ENCODE results near the gene UACA.

DNA sequence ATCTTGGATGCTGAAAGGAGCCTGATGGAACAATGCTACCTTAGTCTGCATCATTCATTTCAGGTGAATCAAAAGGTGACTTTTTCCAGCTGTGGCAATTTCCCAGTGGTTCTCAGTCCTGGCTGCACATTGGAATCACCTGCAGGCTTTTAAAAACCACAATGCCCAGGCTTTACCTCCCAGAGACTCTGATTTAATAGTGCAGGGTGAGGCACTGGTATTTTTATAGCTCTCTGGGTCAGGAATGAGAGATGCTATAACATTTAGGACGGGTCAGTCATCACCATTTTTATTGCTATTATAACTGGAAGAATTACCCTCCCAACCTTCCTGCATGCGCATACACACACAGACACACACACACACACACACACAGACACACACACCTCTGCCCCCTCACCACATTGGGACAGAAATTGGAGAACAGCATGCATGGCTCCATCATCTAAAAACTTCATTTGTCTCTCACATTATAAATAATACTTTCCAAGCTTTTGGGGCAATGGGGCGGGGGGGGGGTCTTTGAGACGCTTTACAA, 49.5 kb upstream of the UACA start:
- TF ChIP-seq, protein P1, sequence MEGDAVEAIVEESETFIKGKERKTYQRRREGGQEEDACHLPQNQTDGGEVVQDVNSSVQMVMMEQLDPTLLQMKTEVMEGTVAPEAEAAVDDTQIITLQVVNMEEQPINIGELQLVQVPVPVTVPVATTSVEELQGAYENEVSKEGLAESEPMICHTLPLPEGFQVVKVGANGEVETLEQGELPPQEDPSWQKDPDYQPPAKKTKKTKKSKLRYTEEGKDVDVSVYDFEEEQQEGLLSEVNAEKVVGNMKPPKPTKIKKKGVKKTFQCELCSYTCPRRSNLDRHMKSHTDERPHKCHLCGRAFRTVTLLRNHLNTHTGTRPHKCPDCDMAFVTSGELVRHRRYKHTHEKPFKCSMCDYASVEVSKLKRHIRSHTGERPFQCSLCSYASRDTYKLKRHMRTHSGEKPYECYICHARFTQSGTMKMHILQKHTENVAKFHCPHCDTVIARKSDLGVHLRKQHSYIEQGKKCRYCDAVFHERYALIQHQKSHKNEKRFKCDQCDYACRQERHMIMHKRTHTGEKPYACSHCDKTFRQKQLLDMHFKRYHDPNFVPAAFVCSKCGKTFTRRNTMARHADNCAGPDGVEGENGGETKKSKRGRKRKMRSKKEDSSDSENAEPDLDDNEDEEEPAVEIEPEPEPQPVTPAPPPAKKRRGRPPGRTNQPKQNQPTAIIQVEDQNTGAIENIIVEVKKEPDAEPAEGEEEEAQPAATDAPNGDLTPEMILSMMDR (IDR thresholded peaks at IDR 0.05) = no peak
- no peak for TF ChIP-seq ETV6 (CRISPR knock-in tag; IDR thresholded peaks at IDR 0.05)
- TF ChIP-seq ZNF232 (CRISPR knock-in tag; IDR thresholded peaks at IDR 0.05) = no peak
- TF ChIP-seq RORB (CRISPR knock-in tag; IDR thresholded peaks at IDR 0.05) = no peak
